T47D (cell line): Measurements from ENCODE around the gene GHITM.
"Not testable (repeated sequence)": the region's sequence is repeated elsewhere in the genome, so short reads cannot be mapped to it uniquely, and the experiment has no call there.

ENCODE experiments used
- DNase-seq, 2 experiments: peaks; one replicate each; pipeline versions ENCODE4 v3.0.0 to v3.0.0-alpha.2; 2011 to 2012; ENCODE audit warnings: low read depth in 1 of 2, low spot score in 1 of 2
- JUND ChIP-seq: IDR thresholded peaks from 2 replicates; pipeline ENCODE4 v1.6.1; 2012; ENCODE audit warnings: low read depth
- in situ Hi-C: cut with HindIII; loops from 2 replicates; pipeline ENCODE4 v1.10.0; 2016; ENCODE audit warnings: low sequenced_read_pairs, low pct_unique_long_range_greater_than_20kb

The GHITM gene

GRCh38 chr10:84139126-84140035, at the start of gene GHITM:
GHITM (plus strand) TSS chr10:84139509; CDS start chr10:84141501, 1,992 bp downstream.
- in situ Hi-C loops = no loop called here
- DNase-seq = peak; percentile 77 to 100
- no peak for TF ChIP-seq JUND

- no peak for DNase-seq
- TF ChIP-seq JUND = no peak
- in situ Hi-C loops = no loop called here
Observed at GRCh38 chr10:84095811-84096497, 43.4 kb upstream of the GHITM start.

DNA sequence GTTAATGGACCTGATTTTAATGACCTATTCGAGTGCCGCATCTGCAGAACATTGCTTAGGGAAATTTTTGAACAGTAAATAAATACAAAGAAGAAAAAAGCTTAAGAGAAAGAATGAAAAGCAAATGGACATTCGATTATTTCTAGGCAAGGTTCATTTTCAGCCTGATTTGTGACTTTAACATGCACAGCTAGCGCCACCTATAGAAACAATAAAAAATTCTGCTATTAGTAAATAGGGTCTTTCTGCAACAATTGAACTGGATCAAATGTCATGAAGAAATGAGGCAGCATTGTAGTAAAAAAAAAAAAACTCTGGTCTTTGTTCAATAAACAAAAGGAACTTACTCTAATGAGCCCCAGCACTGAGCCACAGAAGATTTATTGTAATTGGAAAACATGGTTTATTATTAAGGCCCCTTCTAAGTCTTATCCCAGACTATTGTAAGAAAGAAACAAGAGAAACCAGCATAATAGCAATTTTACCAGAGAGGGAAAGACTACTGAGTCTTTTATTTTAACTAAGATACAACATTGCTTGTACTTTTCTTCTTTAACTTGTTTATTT, 41.4 kb upstream of the GHITM start:
- DNase-seq = peak; percentile 16 to 35
- no peak for TF ChIP-seq JUND
- in situ Hi-C loops = no loop called here

DNA sequence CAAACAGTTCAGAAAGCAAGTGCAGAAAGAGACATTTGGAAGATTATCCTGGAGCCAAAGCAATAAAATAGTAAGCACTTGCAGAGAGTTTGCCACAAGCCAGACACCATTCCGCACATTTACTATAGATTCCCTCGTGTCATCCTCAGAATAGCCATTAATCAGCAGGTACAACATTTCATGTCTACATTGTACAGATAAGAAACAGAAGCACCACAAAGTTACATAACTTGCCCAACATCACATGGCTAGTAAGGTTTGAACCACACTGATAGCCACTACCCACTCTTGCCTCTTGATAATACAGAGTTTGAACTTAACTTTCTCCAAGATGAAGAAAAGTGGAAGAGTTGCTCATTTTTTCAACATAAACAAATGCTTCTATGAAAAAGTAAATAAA, 40.6 kb upstream of the GHITM start:
- in situ Hi-C loops = no loop called here
- no peak for TF ChIP-seq JUND
- no peak for DNase-seq

DNA sequence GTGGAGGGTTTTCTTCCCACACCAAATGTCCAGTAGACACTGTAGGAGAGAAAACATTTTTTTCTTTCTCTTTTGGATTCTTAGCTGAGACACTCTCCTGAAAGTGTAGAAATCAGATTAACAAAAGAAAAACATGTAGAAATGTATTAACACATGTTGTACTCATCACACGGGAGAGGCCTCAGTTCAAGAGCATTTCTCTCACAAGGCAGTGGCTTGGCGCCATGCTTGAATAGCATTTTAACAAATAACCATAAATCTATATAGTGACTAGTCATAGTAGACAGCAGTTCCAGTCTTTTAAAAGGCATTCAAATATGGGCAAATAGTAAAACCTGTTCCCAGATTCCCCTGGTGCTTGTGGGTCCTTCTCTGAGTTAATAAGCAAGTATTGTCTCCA, 38.3 kb upstream of the GHITM start:
- in situ Hi-C loops = no loop called here
- no peak for TF ChIP-seq JUND
- DNase-seq = no peak

DNA sequence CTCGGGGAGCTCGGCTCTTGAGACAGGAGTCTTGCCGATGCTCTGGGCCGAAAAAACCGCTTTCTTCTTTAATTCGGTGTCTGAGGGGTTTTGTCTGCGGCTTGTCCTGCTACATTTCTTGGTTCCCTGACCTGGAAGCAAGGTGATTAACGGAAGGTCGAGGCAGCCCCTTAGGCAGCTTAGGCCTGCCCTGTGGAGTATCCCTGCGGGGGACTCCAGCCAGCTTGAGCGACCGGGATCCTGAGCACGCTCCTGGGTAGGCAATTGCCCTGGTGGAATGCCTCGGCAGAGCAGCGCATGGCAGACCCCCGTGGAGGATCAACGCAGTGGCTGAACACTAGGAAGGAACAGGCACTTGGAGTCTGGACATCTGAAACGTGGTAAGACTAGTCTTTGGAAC, 30.5 kb upstream of the GHITM start:
- in situ Hi-C loops = no loop called here
- DNase-seq = no peak
- no peak for TF ChIP-seq JUND

DNA sequence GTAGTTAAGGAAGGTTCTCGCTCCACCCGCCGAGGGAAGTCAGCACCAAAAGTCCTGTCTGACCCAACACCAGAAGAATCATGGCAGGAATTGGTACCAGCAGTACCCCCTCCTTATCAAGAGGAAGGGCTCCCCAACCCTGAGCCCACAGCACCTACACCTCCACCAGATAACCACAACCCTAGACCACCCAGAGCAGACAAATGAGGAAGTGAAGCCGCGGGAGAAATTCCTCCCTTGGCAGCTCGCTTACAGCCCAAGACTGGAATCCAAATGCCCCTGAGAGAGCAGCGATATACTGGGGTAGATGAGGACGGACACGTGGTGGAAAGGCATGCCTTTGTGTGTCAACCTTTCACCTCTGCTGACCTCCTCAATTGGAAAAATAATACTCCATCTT, 29.5 kb upstream of the GHITM start:
- not testable (repeated sequence) for DNase-seq

GRCh38 chr10:84113468-84113867, 25.8 kb upstream of the GHITM start:
- in situ Hi-C loops, DNase-seq: not testable (repeated sequence)

More for the DNA sequence above, 29.5 kb upstream of the GHITM start:
- in situ Hi-C loops = not testable (repeated sequence)

GRCh38 chr10:84114088-84114667, 25.1 kb upstream of the GHITM start:
- TF ChIP-seq JUND = no peak
- in situ Hi-C loops = no loop called here
- peak in 1 of 2 experiments; percentile 49 for DNase-seq

GRCh38 chr10:84117204-84117603, 22.1 kb upstream of the GHITM start:
- in situ Hi-C loops, DNase-seq: not testable (repeated sequence)

DNA sequence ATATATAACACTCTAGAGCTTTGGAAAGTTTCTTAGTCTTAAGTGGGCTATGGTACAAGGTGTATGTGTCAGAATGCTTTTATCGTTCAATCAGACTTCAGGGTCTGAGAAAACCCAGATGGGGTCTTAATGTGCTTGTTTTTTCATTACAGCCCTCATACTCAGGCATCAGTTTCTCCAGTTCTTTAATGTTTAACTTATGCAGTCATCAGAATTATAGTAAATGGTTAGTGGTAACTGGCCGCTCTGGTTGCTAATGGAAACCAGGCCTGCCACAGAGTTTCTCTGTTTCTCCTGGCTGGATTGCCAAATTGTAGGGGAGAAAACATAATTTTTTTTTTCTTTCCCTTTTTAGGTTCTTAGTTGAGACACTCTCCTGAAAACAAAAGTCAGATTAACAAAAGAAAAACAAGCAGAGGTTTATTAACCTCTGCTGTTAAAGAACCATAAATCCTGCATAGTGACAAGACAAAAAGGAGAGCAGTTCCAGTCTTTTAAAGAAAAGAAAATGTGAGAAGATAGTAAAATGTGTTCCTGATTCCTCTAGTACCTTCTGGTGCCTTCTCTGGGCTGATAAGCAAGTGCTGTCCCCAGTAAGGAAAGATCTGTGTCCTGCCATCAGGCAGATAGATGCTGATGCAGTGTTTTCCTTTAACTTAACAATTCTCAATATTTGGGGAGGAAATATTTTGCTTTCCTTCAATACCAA, 21.5 kb upstream of the GHITM start:
- DNase-seq = no peak
- TF ChIP-seq JUND = no peak
- in situ Hi-C loops = no loop called here

DNA sequence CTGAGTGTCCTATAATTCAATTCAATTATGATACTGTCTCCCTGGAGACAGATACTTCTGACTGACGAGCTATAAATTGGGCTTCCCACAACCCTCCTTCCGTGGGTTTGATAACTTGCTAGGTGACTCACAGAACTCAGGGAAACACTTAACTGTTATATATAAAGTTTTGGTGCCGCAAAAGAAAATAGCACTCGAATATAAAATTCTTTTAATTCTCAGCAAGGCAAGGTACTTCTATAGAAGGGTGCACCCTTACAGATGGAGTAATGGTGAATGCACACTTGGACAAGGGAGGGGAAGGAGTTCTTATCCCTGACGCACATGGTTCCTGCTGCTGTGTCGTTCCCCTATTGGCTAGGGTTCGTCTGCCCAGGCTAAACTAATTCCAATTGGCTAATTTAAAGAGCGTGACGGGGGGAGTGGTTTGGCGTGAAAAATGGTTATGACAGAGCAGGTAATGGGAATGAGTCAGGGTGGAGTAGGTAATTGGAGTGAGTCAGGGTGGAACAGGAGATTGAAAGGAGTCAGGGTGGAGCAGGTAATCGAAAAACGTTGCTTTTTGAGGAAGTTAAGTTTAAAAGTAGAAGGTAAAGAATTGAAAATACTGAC, 20.8 kb upstream of the GHITM start:
- in situ Hi-C loops = no loop called here
- no peak for TF ChIP-seq JUND
- DNase-seq = peak in 1 of 2 experiments; percentile 76
